Kasumi-1 (cell line): ENCODE results near the gene RMND1.
A peak's percentile ranks its signal among the peaks of the same experiment; 100 is the strongest.

Source experiments
- DNase-seq, 2 experiments: peaks; one replicate each; lab custom pipeline; 2025; lab: John Stamatoyannopoulos, UW

RMND1 gene

GRCh38 chr6:151414641-151415260 is 37.2 kb downstream of the RMND1 start:
- no peak for DNase-seq

- no peak for DNase-seq
These were observed 38.4 kb downstream of the RMND1 start for GRCh38 chr6:151413372-151414145.

- no peak for DNase-seq
These were observed 39.0 kb downstream of the RMND1 start for GRCh38 chr6:151412909-151413308.

- DNase-seq: no peak
These were observed 42.2 kb downstream of the RMND1 start for GRCh38 chr6:151409679-151410078.

GRCh38 chr6:151409260-151409659 is 42.7 kb downstream of the RMND1 start:
- DNase-seq: no peak

- no peak for DNase-seq
These were observed 43.1 kb downstream of the RMND1 start for GRCh38 chr6:151408858-151409257.

GRCh38 chr6:151403919-151404308 is 48.0 kb downstream of the RMND1 start:
- no peak for DNase-seq

- no peak for DNase-seq
These were observed 49.7 kb downstream of the RMND1 start for GRCh38 chr6:151402228-151402627.

- DNase-seq: no peak
These were observed 51.5 kb downstream of the RMND1 start for GRCh38 chr6:151400473-151400872.

- no peak for DNase-seq
These were observed 52.2 kb downstream of the RMND1 start for GRCh38 chr6:151399679-151400078.

GRCh38 chr6:151393410-151393809 is 58.5 kb downstream of the RMND1 start:
- no peak for DNase-seq

GRCh38 chr6:151392427-151392826 is 59.5 kb downstream of the RMND1 start:
- no peak for DNase-seq

GRCh38 chr6:151391471-151392413 is 60.2 kb downstream of the RMND1 start, which contains the start of gene ZBTB2:
Gene ZBTB2 (minus strand): TSS chr6:151391559. CDS start chr6:151373637, 17,922 bp downstream.
- DNase-seq: peak; percentile 55 to 72

GRCh38 chr6:151390851-151391470 is 61.0 kb downstream of the RMND1 start:
- DNase-seq: peak; percentile 38 to 63

GRCh38 chr6:151390276-151390850 is 61.6 kb downstream of the RMND1 start:
- DNase-seq: peak; percentile 92 to 96

- peak; percentile 73 to 78 for DNase-seq
These were observed 62.2 kb downstream of the RMND1 start for GRCh38 chr6:151389618-151390275.

GRCh38 chr6:151388997-151389617 is 62.8 kb downstream of the RMND1 start:
- peak; percentile 69 to 73 for DNase-seq

GRCh38 chr6:151388236-151388635 is 63.7 kb downstream of the RMND1 start:
- no peak for DNase-seq

- DNase-seq: no peak
These were observed 64.6 kb downstream of the RMND1 start for GRCh38 chr6:151387175-151387970.

GRCh38 chr6:151385177-151385576 is 66.7 kb downstream of the RMND1 start:
- no peak for DNase-seq
